IMR-90 (cell line): ENCODE data around the gene ANOS1.
"Not testable (repeated sequence)": the region's sequence is repeated elsewhere in the genome, so short reads cannot be mapped to it uniquely, and the experiment has no call there.

Experiments
- BHLHE40 ChIP-seq: fragments of 150-350 bp; IDR thresholded peaks from 2 replicates; pipeline ENCODE4 v1.6.1; 2016; ENCODE audit warnings: mild to moderate bottlenecking, low read depth, low read length
- CEBPB ChIP-seq: IDR thresholded peaks from 2 replicates; pipeline ENCODE4 v1.6.1; 2012; ENCODE audit warnings: low read depth, low read length, improper control_type of control experiment
- CTCF ChIP-seq: conservative IDR thresholded peaks from 2 replicates; pipeline ENCODE4 v1.5.1; 2012; ENCODE audit warnings: mild to moderate bottlenecking, low read depth, low read length, improper control_type of control experiment
- MAFK ChIP-seq: IDR thresholded peaks from 2 replicates; pipeline ENCODE4 v1.6.1; 2012; ENCODE audit warnings: low read depth, low read length, improper control_type of control experiment
- POLR2A ChIP-seq: IDR thresholded peaks from 2 replicates; pipeline ENCODE4 v1.6.1; 2012; ENCODE audit warnings: mild to moderate bottlenecking, low read depth, low read length
- RFX5 ChIP-seq: IDR thresholded peaks from 2 replicates; pipeline ENCODE4 v1.8.0; 2012; ENCODE audit warnings: low read depth, mild to moderate bottlenecking, low read length, moderate library complexity
- SMC3 ChIP-seq: fragments of 150-350 bp; IDR thresholded peaks from 2 replicates; pipeline ENCODE4 v1.6.1; 2016; ENCODE audit warnings: low read depth, mild to moderate bottlenecking, antibody characterized with exemption, low read length, moderate library complexity
- TF ChIP-seq, protein P1 (sequence below): fragments of 150-350 bp; IDR thresholded peaks from 2 replicates; pipeline ENCODE4 v1.6.1; 2017; ENCODE audit warnings: mild to moderate bottlenecking, antibody characterized with exemption, low read length, low read depth

DNA sequence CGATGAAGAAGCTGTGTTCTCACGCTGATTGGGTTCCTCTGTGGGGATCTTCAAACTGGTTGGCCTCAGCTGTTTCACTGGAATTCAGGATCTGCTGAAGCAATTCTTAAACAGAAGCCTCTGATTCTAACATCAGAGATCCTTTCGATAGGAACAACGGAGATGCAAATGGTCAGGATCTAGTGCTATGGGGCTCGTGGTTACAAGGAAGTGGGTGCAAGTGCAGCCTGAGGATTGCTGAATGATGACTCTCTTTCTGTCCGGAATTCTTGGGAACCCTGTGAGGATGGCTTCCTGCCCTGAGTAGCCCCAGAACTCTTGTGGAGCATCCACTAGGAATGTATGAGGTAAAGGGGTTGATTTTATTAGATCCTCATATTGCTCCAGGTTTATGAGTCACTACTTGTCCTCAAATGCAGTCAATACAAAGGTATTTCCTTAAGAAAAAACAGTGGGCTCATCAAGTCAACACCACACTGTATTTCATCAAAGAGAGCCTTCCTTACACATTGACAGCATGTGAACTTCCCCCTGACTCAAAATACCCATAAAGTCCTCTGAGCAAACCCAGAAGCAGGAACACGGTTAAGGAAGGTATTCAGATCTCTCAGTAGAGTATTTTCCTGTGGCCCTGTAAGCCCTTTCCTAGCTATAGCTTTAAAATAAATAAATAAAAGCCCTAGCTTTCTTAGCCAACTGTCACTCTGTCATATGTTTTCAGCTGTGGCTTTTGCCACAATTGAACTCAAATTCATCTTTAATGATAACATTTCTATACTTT lies 25.9 kb upstream of the ANOS1 start:
- not testable (repeated sequence) for TF ChIP-seq CTCF, CEBPB, MAFK, POLR2A, RFX5, SMC3, BHLHE40
- TF ChIP-seq, protein P1, sequence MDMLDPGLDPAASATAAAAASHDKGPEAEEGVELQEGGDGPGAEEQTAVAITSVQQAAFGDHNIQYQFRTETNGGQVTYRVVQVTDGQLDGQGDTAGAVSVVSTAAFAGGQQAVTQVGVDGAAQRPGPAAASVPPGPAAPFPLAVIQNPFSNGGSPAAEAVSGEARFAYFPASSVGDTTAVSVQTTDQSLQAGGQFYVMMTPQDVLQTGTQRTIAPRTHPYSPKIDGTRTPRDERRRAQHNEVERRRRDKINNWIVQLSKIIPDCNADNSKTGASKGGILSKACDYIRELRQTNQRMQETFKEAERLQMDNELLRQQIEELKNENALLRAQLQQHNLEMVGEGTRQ = not testable (repeated sequence)
